PFSK-1 (cell line): ENCODE data around the gene CRTAC1.

Experiments
- FOXP2 ChIP-seq: optimal IDR thresholded peaks from 2 replicates; pipeline ENCODE3; 2011; ENCODE audit warnings: borderline replicate concordance, control low read depth, inconsistent platforms; ENCODE audit not compliant: insufficient read depth; ENCODE audit errors: extremely low read length, extremely low read depth
- SIN3A ChIP-seq: IDR thresholded peaks from 2 replicates; pipeline ENCODE4 v1.6.1; 2012; ENCODE audit warnings: mild to moderate bottlenecking, low read length, moderate library complexity, borderline replicate concordance; ENCODE audit not compliant: insufficient read depth

DNA sequence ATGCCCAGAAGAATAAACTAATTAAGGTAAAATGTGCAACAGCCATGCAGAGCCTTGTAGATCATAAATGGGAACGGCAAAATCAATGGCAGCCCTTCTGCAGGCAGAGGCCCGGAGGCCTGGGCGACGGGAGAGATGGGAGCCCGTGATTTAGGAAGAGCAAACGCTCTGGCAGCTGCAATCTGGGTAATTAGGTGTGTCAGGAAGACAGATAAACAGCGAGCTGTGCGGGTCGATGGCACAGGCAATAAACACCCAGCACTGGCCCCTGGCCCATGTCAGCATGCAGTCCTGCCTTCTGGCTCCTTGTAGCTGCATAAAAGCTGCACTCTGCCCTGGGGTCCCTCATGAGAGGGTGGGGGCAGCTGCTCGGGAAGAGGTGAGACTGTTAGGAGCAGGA lies 102.8 kb downstream of the CRTAC1 start:
- TF ChIP-seq FOXP2 (no peak), SIN3A (no peak)
